ENCODE data around the gene TSPYL4. TPM values are rescaled to one million over a fixed set of nuclear protein-coding genes. Genes with fewer than 3 reads are reported as not detected.

TSPYL4 gene
- total RNA-seq, 1 donor from 2014 or later, result 5.2 TPM

DNA sequence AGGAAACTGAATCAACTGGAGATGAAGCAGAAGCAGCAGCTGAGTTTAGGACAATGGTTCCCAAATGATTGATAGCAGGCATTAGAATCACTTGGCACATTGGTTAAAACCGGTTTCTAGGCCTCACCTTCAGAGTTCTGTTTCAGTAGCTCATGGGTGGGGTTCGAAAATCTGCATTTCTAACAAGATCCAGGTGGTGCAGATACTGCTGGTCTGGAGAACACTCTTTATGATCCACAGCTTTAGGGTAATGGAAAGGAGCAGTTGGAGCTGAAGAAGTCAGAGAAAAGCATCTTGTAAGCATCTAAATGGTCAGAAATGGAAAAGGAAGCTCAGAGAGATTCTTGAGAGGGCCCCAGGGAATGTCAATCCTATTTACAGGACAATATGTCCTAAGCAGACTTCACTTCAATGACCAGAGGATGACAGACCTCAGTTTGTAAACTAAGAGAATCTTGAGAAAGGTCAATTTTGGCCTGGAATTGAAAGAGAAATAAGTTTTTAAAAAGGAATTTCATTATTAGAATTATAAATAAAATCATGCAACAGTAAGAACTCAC, 17.4 kb upstream of the TSPYL4 start:
- DNase-seq (ENCODE audit: low spot score), result no peak
- no peak for ATAC-seq

GRCh38 chr6:116268589-116269293, 14.9 kb upstream of the TSPYL4 start:
- peak; percentile 92 for ATAC-seq
- DNase-seq (ENCODE audit: low spot score), result no peak

DNA sequence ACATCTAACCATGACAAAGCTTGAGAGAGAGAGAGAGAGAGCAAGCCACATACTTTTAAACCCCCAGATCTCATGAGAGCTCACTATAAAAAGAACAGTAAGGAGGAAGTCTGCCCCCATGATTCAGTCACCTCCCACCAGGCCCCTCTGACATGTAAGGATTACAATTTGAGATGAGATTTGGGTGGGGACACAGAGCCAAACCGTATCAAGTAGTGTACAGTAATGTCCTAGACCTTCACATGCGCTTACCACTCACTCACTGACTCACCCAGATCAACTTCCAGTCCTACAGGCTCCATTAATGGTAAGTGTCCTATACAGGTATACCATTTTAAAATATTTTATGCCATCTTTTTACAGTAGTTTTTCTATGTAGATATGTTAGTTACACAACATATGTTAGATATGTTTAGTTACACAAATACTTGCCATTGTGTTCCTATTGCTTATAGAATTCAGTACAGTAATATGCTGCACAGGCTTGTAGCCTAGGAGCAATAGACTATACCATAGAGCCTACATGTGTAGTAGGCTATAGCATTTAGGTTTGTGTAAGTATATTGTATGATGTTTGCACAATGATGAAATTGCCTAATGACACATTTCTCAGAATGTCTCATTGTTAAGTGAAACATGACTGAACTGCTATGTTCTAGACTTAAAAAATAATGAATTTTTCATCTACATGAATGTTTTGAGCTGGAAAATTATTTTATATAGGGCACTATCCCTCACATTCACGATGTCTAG, 14.1 kb upstream of the TSPYL4 start:
- DNase-seq (ENCODE audit: low spot score) (no peak), ATAC-seq (no peak)

DNA sequence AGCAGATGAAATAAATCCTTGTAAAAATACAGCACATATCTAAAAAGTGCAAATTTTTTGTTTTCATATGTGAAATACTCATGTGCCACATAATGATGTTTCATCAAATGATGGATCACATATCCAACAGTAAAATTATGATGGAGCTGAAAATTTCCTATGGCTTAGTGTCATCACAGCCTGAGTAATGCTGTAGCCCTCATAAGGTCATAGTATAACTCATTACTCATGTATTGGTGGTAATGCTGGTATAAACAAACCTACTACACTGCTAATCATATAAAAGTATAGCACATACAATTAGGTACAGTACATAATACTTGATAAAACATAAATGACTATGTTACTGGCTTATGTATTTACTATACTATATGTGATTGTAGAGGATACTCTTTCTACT, 12.9 kb upstream of the TSPYL4 start:
- no peak for ATAC-seq
- DNase-seq (ENCODE audit: low spot score), result no peak

DNA sequence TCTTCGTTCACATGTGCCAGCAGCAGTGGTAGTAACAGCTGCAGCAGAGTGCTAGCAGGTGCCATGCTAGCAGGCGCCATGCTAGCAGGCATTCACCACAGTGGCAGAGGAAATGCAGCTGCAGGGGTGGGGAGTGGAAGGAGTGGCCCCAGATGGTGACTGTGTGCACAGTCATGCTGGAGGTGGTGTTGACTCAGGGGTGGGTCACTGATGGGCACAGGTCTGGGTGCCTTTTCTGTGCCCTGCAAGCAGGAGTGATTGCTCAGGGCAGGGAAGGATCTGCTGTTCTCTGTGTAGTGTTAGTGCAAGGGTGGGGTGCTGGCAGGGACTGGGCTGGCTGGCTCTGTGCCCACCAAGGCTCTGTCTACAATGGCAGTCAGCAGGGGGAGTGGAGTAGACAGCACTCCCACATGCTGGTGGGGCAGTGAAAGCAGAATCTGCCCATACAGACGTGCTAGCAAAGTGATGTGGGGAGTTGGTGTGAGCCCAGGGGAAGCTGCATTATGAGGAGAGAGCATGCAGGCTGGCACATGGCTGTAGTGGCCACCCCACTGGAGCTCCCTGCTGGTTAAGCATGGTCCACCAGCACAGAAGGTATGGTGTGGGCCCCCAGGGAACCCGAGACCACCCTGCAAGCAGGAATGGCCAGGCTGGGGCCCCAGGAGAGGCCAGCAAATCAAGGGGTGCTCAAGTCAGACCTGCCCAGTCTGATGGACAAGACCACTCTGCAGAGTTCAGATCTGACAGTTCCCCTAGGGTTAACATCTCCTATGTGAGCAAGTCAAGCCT, 11.4 kb upstream of the TSPYL4 start:
- DNase-seq (ENCODE audit: low spot score), result no peak
- no peak for ATAC-seq

DNA sequence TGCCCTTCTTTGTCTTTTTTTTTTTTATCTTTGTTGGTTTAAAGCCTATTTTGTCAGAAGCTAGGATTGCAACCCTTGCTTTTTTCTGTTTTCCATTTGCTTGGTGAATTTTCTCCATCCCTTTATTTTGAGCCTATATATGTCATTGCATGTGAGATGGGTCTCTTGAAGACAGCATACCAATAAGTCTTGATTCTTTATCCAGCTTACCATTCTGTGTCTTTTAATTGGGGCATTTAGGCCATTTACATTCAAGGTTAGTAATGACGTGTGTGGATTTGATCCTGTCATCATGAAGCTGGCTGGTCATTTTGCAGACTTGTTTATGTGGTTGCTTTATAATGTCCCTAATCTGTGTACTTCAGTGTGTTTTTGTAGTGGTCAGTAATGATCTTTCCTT, 9.5 kb upstream of the TSPYL4 start:
- no peak for DNase-seq (ENCODE audit: low spot score)
- no peak for ATAC-seq

GRCh38 chr6:116258520-116258919, 4.6 kb upstream of the TSPYL4 start:
- ATAC-seq, result no peak

DNA sequence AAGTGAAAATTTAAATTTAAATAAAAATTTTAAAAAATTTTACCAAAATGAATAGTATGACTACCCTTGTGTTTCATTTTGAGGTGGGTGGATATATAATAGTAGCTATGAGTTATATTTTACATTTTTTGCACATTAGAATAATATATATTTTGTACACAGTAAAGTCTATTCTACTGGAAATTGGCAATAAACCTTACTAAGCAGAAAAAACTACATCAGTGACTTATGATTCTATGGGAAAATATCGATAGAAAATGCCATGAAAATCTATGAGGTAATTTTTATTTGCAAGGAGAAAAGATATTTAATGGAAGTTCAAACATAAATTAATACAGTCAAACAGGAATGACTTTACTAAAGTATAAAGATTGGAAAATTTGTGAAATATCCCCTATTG, 2.8 kb upstream of the TSPYL4 start:
- DNase-seq (ENCODE audit: low spot score) (no peak), ATAC-seq (no peak)

More at GRCh38 chr6:116258520-116258919, 4.6 kb upstream of the TSPYL4 start:
- no peak for DNase-seq (ENCODE audit: low spot score)

DNA sequence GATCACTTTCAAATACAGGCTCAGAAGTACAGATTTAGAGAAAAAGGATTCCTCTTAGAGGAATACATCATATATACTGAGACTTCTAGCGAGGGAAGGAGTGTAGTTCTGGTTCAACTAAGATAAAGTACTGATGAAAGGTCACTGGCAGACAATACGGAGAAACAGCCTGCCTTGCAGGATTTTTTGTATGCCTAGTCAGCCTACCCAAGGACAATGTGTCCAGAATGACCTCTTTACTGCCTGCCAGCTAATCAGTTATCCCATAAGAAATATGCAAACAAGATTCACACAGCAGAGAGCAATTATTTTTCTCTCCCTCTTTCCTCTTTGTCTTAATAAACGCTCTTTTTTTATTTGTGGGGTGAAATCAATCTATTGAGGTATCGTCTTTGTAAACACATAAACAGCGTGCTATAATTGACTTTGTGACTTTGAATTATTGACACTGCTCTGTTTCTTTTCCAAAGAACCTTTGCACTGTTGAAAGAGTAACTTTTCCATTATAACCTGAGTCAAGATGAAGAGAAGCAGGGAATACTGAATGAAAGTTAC, 1.4 kb upstream of the TSPYL4 start:
- ATAC-seq (peak; percentile 68), DNase-seq (ENCODE audit: low spot score) (peak; percentile 54)

GRCh38 chr6:116254297-116255056, 602 bp upstream of the TSPYL4 start:
- DNase-seq (ENCODE audit: low spot score) (no peak), ATAC-seq (no peak)

GRCh38 chr6:116253188-116253504, 729 bp downstream of the TSPYL4 start:
- DNase-seq (ENCODE audit: low spot score) (no peak), ATAC-seq (peak; percentile 23)

- ATAC-seq (no peak), DNase-seq (ENCODE audit: low spot score) (no peak)
Observed at GRCh38 chr6:116251568-116252384, 2.1 kb downstream of the TSPYL4 start.

- DNase-seq (ENCODE audit: low spot score) (no peak), ATAC-seq (no peak)
Observed at GRCh38 chr6:116248577-116248976, 5.3 kb downstream of the TSPYL4 start.

- ATAC-seq, result peak; percentile 79
- no peak for DNase-seq (ENCODE audit: low spot score)
Observed at GRCh38 chr6:116247285-116247684, 6.6 kb downstream of the TSPYL4 start.

GRCh38 chr6:116246089-116246488, 7.8 kb downstream of the TSPYL4 start:
- ATAC-seq, result no peak
- no peak for DNase-seq (ENCODE audit: low spot score)

GRCh38 chr6:116244284-116244683, 9.6 kb downstream of the TSPYL4 start:
- DNase-seq (ENCODE audit: low spot score), result no peak

DNA sequence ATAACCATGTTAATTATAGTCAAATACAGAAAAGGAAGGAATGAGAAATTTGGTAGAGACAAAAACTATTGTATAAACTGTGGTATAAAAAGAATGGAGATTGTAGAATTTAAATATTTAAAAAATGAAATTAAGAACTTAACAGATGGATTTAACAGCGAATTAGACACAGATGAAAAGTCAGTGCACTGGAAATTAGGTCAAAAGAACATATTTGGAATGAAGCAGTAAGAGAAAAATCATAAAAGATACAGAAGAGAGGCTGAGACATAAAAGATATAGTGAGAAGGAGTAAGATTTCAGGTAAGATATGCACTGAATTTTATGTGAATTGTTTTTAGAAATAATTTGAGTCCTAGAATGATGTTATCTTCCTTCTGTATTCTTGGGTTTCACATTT, 14.0 kb downstream of the TSPYL4 start:
- DNase-seq (ENCODE audit: low spot score), result no peak
- ATAC-seq, result no peak

More at GRCh38 chr6:116244284-116244683, 9.6 kb downstream of the TSPYL4 start:
- ATAC-seq, result no peak

DNA sequence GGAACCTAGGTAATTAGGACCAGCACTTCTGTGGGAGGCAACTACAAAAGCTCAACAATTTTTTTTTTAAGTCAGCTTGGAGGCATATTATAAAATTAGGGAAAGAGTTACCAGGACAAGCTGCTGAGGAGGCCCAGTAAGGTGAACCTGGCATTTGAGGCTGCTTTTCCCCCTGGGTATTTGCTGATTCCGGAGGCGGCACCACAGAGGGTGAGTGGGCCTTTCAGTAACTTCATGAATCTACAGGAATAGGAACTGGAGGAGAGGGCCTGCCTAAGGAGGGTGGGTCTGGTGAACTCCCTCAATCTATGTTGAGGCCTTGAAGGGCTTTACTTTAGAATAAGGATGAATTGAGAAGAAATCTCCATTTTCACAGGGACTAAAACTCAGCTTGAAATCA, 14.6 kb downstream of the TSPYL4 start:
- ATAC-seq (no peak), DNase-seq (ENCODE audit: low spot score) (no peak)

DNA sequence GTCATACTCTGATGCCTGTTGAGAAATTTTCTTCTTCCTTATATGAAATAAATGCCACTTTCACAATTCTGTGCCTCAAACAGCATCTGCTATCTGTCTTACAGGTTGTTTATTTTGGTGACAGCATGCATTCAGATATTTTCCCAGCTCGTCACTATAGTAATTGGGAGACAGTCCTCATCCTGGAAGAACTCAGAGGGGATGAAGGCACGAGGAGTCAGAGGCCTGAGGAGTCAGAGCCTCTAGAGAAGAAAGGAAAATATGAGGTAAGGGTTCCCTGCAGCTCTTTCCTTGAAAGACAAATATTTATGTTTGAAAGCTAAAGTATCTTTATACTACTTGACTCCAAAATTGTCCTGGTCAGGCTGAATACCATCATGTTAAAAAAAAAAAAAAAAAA, 15.8 kb downstream of the TSPYL4 start:
- ATAC-seq (no peak), DNase-seq (ENCODE audit: low spot score) (no peak)

GRCh38 chr6:116234689-116235088, 19.2 kb downstream of the TSPYL4 start:
- ATAC-seq (no peak), DNase-seq (ENCODE audit: low spot score) (no peak)

All from left lobe of liver (tissue), 2 donors.